AG10803 (cell line): ENCODE data around the gene RESP18.

Source experiments
- DNase-seq: peaks from one replicate; pipeline ENCODE4 v3.0.0; 2010; ENCODE audit warnings: low read depth
- H3K4me3 ChIP-seq: 2 replicates; pipeline ENCODE4 v1.5.1; 2011; ENCODE audit warnings: mild to moderate bottlenecking, low read length, control low read depth
- TF ChIP-seq, protein P1 (sequence below): conservative IDR thresholded peaks from 2 replicates; pipeline ENCODE4 v1.5.1; 2011; ENCODE audit warnings: mild to moderate bottlenecking, low read length, control low read depth, inconsistent platforms

The RESP18 gene

DNA sequence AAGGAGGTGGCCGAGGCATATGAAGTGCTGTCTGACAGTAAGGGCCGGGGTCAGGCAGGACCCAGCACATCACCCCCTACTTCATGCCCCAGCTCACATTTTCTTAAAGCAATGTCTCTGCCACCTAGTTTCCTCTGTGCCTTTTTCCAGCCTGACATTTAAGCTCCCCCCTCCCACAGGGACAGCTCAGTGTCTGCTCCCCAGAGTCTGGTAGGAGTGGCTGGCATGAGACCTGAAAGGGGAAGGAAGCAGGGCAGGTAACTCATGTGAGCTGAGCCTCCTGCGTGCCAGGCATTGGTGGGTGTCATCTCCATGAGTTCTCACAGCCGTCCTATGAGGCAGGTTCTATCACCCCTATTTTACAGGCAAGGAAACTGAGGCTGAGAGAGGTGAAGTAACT is 51.9 kb downstream of the RESP18 start:
- TF ChIP-seq, protein P1, sequence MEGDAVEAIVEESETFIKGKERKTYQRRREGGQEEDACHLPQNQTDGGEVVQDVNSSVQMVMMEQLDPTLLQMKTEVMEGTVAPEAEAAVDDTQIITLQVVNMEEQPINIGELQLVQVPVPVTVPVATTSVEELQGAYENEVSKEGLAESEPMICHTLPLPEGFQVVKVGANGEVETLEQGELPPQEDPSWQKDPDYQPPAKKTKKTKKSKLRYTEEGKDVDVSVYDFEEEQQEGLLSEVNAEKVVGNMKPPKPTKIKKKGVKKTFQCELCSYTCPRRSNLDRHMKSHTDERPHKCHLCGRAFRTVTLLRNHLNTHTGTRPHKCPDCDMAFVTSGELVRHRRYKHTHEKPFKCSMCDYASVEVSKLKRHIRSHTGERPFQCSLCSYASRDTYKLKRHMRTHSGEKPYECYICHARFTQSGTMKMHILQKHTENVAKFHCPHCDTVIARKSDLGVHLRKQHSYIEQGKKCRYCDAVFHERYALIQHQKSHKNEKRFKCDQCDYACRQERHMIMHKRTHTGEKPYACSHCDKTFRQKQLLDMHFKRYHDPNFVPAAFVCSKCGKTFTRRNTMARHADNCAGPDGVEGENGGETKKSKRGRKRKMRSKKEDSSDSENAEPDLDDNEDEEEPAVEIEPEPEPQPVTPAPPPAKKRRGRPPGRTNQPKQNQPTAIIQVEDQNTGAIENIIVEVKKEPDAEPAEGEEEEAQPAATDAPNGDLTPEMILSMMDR: no peak
- no peak for DNase-seq
- peak overlapping the region; percentile 12; the same call in 1 of the 2 replicates for H3K4me3 ChIP-seq

DNA sequence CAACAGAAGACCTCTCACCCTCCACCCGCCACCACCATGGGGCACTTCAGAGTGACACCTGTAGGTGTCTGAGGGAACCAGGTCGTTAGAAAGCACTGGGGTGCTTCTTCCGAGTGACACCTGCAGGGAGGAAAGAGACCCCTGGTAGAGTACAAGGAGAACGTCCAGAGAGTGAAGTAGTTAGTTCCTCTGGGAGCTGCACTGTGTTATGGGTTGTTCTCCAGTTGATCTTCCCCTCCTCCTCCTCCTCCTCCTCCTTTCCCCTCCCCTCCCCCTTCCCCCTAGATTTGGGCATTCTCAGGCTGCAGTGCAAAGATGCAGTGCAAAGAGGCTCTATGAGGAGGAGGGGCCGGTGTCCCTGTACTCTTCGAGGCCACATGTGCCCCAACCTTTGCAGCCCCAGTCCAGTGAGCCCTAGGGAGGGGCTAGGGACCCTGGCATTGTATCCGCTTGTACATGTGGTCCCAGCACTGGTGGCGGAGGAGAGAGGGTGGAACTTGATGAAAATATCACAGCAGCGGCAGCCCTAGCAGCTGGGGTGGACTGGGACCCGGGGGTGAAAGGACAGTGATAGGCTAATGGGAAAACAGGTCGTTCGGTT is 52.5 kb downstream of the RESP18 start:
- H3K4me3 ChIP-seq: peak overlapping the region; percentile 83
- DNase-seq: no peak
- TF ChIP-seq, protein P1: peak; percentile 7

DNA sequence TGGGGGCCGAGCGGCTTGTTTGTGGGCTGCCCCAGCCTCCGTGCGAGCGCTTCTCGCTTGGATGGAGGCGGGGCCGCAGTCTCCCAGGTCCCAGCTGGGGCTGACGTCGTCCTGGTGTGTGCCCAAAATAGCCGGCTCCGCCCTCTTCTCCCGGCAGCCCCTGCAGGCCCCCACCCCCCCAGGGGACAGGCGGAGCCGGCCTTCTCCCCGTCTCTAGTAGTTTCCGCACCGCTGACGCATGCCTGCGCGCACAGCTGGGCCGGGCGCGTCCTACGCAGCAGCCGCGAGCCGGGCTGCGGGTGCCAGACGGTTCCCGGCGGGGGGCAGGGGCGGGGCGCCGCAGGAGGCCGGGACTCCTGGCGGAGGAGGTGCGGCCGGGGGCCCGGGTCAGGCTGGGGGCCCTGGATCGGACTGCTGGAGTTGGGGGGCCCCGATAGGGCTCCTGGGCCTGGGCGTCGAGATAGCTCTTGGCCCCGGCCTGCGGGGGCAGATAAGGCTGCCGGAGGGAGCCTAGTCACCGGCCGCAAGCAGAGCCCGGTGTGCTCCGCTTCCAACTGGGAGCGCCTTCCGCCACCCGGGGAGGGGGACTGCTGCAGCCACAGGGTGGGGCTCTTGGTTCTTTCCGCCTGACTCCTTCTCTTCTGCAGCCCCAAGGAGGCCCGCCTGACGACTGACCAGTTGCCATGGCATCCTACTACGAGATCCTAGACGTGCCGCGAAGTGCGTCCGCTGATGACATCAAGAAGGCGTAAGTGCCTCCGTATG is 53.2 kb downstream of the RESP18 start, which contains the start of gene DNAJB2:
Gene DNAJB2 (plus strand): TSS at position 216 of the 765 bp plus-strand sequence. CDS start 468 bp downstream, at position 684.
- DNase-seq: peak; percentile 99
- TF ChIP-seq, protein P1: no peak
- H3K4me3 ChIP-seq: peak within 1 kb of the TSS; percentile 83

DNA sequence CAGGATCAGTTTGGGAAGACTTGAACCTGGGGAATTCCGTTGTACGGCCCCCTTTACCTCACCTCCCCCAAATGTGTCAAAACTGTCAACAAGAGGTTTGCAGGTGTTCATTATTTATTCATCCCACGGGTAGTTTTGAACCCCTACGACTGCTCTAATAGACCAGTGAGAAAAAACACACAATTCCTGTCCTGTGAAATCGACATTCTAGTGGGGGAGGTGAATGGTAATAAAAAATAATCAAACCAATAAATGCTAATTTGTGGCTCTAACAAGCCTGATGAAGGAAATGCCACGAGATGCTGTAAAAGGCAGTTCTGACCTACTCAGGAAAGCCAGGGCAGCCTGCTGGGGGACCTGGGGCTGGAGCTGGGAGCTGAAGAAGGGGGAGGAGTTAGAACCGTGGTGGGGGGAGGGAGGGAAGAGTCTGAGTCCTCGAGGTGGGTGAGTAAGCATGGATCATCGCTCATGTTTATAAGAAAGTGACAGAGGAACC is 53.8 kb downstream of the RESP18 start:
- H3K4me3 ChIP-seq: peak overlapping the region; percentile 42
- DNase-seq: no peak
- TF ChIP-seq, protein P1: no peak

DNA sequence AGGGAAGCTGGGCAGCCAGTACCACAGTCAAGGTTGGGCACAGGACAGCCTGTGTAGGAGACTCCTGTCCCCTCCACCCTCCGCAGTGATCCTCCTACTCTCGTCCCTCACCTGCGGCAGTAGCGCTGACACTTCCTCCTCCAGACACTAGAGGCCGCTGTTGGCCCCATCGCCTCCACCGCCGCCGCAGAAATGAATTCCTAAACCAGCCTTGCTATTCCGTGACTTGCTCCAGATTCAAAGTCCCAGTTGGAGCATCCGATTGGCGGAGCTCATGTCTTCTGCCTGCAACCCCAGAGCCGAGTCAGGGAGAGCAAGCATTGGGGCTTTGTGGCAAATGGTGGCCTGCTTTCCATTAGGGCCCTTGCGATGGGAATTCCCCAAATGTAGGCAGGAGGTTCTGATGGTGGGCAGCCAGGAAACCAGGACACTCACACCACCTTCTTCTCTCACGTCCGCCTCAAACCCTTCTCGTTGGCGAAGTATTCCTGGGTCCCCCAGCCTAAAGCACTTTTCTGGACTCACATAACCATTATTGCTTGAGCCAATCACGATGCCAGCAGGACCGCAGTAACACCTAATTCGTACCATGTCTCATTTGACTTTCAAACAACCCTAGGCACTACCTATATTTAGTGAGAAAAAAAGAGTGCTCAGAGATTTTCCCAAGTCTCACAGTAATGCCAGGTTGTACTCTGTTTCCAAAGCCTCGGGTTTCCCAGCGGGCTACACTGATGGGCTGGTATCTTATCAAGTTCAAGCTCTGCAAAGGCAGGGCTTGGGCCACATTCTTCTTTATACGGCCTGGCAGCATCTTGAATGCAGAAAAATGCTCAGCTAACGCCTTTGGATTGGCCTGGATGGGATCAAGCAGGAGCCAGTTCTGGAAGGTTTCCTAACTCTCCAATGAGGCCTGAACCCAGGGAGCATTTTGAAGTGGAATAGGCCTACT is 54.6 kb downstream of the RESP18 start:
- H3K4me3 ChIP-seq: no peak overlapping the region
- DNase-seq: peak; percentile 84

More for the DNA sequence above, 54.6 kb downstream of the RESP18 start:
- TF ChIP-seq, protein P1: peak; percentile 91
